Esophagus squamous epithelium (tissue), 4 donors: ENCODE results near the gene CLCN7.

Experiments used
- POLR2A ChIP-seq, 4 donors: fragments of 450-650 bp; IDR thresholded peaks; one replicate each; pipeline ENCODE4 v1.6.1; 2017; ENCODE audit warnings: antibody characterized with exemption in 4 of 4, mild to moderate bottlenecking in 4 of 4, moderate library complexity in 3 of 4
- TF ChIP-seq, protein P1 (sequence below), 6 experiments: fragments of 450-650 bp in 4 of 6; fragments of 200-600 bp in 2 of 6; sonication (generic) in 2 of 6; IDR thresholded peaks; one replicate each; pipeline ENCODE4 v1.5.1; 2016 to 2019; ENCODE audit warnings: antibody characterized with exemption in 6 of 6, mild to moderate bottlenecking in 4 of 6, moderate library complexity in 4 of 6

DNA sequence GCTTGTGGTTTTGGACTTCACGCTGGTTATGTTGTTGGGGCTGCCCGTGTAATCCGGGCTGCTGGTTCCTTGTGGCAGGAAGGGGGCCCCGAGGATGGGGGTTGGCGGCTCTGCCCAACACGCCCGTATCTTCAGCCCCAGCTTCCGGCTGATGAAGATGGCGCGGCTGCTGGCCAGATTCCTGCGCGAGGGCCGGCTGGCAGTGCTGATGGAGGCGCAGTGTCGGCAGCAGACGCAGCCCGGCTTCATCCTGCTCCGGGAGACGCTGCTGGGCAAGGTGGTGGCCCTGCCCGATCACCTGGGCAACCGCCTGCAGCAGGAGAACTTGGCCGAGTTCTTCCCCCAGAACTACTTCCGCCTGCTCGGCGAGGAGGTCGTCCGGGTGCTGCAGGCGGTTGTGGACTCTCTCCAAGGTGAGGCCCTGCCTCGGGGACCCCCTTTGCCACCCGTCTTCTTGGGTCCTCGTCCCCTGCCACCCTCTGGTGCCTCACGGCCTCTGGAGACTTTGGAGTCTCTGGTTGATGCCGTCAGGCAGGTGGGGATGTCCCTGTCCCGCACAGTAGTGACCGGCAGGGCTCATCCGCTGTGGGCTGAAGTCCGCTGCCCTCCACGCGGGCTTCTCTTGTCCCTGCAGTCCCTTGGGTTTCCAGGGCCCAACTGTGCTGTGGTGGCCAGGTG lies 20.5 kb upstream of the CLCN7 start:
- TF ChIP-seq, protein P1, sequence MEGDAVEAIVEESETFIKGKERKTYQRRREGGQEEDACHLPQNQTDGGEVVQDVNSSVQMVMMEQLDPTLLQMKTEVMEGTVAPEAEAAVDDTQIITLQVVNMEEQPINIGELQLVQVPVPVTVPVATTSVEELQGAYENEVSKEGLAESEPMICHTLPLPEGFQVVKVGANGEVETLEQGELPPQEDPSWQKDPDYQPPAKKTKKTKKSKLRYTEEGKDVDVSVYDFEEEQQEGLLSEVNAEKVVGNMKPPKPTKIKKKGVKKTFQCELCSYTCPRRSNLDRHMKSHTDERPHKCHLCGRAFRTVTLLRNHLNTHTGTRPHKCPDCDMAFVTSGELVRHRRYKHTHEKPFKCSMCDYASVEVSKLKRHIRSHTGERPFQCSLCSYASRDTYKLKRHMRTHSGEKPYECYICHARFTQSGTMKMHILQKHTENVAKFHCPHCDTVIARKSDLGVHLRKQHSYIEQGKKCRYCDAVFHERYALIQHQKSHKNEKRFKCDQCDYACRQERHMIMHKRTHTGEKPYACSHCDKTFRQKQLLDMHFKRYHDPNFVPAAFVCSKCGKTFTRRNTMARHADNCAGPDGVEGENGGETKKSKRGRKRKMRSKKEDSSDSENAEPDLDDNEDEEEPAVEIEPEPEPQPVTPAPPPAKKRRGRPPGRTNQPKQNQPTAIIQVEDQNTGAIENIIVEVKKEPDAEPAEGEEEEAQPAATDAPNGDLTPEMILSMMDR (IDR thresholded peaks at IDR 0.05), result no peak
- no peak for TF ChIP-seq POLR2A (IDR thresholded peaks at IDR 0.05)
